Endodermal cell (in vitro differentiated cells): ENCODE data around the gene DNHD1. TPM values are rescaled to one million over a fixed set of nuclear protein-coding genes. Genes with fewer than 3 reads are reported as not detected.

Experiments
- DNase-seq: peaks from one replicate; pipeline ENCODE4 v3.0.0-alpha.2; 2017
- H3K27ac ChIP-seq: 2 replicates; pipeline ENCODE4 v1.5.1; 2013; ENCODE audit warnings: mild to moderate bottlenecking, low read depth, low read length, moderate library complexity
- H3K27me3 ChIP-seq: 2 replicates; pipeline ENCODE4 v1.6.1; 2013; ENCODE audit warnings: mild to moderate bottlenecking, low read length, moderate library complexity; ENCODE audit not compliant: insufficient read depth, control insufficient read depth, poor library complexity, severe bottlenecking
- H3K36me3 ChIP-seq: 2 replicates; pipeline ENCODE4 v1.7.0; 2013; ENCODE audit warnings: mild to moderate bottlenecking, low read length, moderate library complexity; ENCODE audit not compliant: control insufficient read depth, insufficient read depth
- H3K4me1 ChIP-seq: one replicate; pipeline ENCODE4 v1.7.0; 2013; ENCODE audit warnings: low read length; ENCODE audit not compliant: control insufficient read depth, insufficient read depth
- H3K4me3 ChIP-seq: 2 replicates; pipeline ENCODE4 v1.5.1; 2013; ENCODE audit warnings: mild to moderate bottlenecking, low read length, moderate library complexity
- H3K9ac ChIP-seq: 2 replicates; pipeline ENCODE4 v1.6.1; 2013; ENCODE audit warnings: mild to moderate bottlenecking, low read length, moderate library complexity; ENCODE audit not compliant: poor library complexity, severe bottlenecking; ENCODE audit errors: extremely low read depth
- H3K9me3 ChIP-seq: 2 replicates; pipeline ENCODE4 v1.6.1; 2013; ENCODE audit warnings: mild to moderate bottlenecking, low read length, moderate library complexity; ENCODE audit not compliant: control insufficient read depth
- H3K27ac Mint-ChIP-seq: 2 replicates; pipeline ENCODE4 v1.8.0; 2020; ENCODE audit warnings: mixed read lengths
- H3K27me3 Mint-ChIP-seq: 2 replicates; pipeline ENCODE4 v1.8.0; 2021; ENCODE audit warnings: mild to moderate bottlenecking, mixed read lengths; ENCODE audit not compliant: insufficient read depth
- H3K36me3 Mint-ChIP-seq: 2 replicates; pipeline ENCODE4 v1.8.0; 2020; ENCODE audit warnings: low read depth, mixed read lengths
- H3K4me1 Mint-ChIP-seq: 2 replicates; pipeline ENCODE4 v1.8.0; 2020; ENCODE audit warnings: mixed read lengths
- H3K4me3 Mint-ChIP-seq: 2 replicates; pipeline ENCODE4 v1.8.0; 2020; ENCODE audit warnings: mild to moderate bottlenecking, moderate library complexity, mixed read lengths
- H3K9me3 Mint-ChIP-seq: 2 replicates; pipeline ENCODE4 v1.8.0; 2020; ENCODE audit warnings: mild to moderate bottlenecking, mixed read lengths
- WGBS, 2 experiments: methylation state at CpG; one replicate each; pipeline versions ENCODE4 v1.1.5 to v1.1.7; 2013; ENCODE audit warnings: missing lambda C conversion rate in 2 of 2, mixed read lengths in 1 of 2; ENCODE audit not compliant: insufficient coverage in 1 of 2, insufficient read length in 1 of 2; 5-methylcytosine and 5-hydroxymethylcytosine counted together
- total RNA-seq, 2 donors: library from RNA; stranded (reverse); fragmentation: NEBNext Ultra II Directional in 1 of 2; extraction: Animal tissue kit (Norgen Biotek cat#: 25700) in 1 of 2; gene quantifications; 2 replicates in 1 of 2; 3 replicates in 1 of 2; pipeline ENCODE4 v1.2.1, GENCODE V29; 2021
- TF ChIP-seq, protein P1 (sequence below): fragments of 200-600 bp; sonication (generic); conservative IDR thresholded peaks from 2 replicates; pipeline ENCODE4 v1.5.0; 2021; ENCODE audit warnings: antibody characterized with exemption, mild to moderate bottlenecking

DNHD1 gene
- total RNA-seq, 2 donors from 2014 or later, result 11.0 to 12.2 TPM

DNA sequence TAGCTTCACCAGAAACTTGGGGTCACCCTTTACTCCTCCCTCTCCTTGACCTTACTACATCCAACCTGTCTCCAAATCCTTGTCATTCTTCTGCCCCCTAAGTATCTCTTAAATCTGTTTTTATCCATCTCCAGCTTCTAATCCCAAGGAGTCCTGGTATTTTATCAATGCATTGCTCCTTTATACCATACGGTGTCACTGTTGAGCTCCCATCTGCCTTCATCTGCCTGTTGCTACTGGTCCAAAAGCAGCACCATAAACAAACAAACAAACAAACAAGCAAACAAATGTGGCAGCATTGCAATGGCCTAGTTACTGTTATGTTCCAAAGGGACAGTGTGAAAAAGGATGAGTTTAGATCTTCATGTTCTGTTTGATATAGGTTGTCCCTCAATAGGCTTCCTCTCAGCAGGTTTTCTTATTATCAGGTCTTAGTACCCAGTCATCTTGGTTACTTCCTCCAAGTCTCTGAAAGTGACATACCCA is 34.2 kb downstream of the DNHD1 start:
- Mint-ChIP-seq H3K4me1 (no peaks in the 10 kb centered on the region), H3K27me3 (no peaks in the 10 kb centered on the region), H3K4me3 (no peak overlapping the region), H3K27ac (no peak overlapping the region), H3K9me3 (no peaks in the 10 kb centered on the region), H3K36me3 (no peaks in the 10 kb centered on the region)
- no peaks in the 10 kb centered on the region for H3K27me3 ChIP-seq
- no peak overlapping the region for H3K4me3 ChIP-seq
- no peaks in the 10 kb centered on the region for H3K9me3 ChIP-seq
- WGBS, 2 experiments, result 0% methylated on average over 1 of the region's 1 CpG; no CpG with 5 or more reads in 1 of the 2 experiments
- H3K36me3 ChIP-seq, result no peaks in the 10 kb centered on the region
- no peaks in the 10 kb centered on the region for H3K4me1 ChIP-seq
- peak; percentile 71 for DNase-seq
- H3K9ac ChIP-seq, result no peak overlapping the region
- no peak overlapping the region for H3K27ac ChIP-seq
- TF ChIP-seq, protein P1, sequence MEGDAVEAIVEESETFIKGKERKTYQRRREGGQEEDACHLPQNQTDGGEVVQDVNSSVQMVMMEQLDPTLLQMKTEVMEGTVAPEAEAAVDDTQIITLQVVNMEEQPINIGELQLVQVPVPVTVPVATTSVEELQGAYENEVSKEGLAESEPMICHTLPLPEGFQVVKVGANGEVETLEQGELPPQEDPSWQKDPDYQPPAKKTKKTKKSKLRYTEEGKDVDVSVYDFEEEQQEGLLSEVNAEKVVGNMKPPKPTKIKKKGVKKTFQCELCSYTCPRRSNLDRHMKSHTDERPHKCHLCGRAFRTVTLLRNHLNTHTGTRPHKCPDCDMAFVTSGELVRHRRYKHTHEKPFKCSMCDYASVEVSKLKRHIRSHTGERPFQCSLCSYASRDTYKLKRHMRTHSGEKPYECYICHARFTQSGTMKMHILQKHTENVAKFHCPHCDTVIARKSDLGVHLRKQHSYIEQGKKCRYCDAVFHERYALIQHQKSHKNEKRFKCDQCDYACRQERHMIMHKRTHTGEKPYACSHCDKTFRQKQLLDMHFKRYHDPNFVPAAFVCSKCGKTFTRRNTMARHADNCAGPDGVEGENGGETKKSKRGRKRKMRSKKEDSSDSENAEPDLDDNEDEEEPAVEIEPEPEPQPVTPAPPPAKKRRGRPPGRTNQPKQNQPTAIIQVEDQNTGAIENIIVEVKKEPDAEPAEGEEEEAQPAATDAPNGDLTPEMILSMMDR, result peak; percentile 87

GRCh38 chr11:6538456-6538855 is 41.4 kb downstream of the DNHD1 start:
- no peaks in the 10 kb centered on the region for H3K27me3 ChIP-seq
- H3K4me3 ChIP-seq, result no peak overlapping the region
- WGBS, 2 experiments, result 76 to 77% methylated on average over 5 to 8 of the region's 8 CpGs
- TF ChIP-seq, protein P1, result no peak
- Mint-ChIP-seq H3K36me3 (no peaks in the 10 kb centered on the region), H3K4me1 (peaks cover 8% of the 10 kb centered on the region), H3K4me3 (no peak overlapping the region), H3K27ac (no peak overlapping the region), H3K9me3 (no peaks in the 10 kb centered on the region), H3K27me3 (no peaks in the 10 kb centered on the region)
- H3K4me1 ChIP-seq, result no peaks in the 10 kb centered on the region
- no peak for DNase-seq
- no peaks in the 10 kb centered on the region for H3K36me3 ChIP-seq
- H3K9me3 ChIP-seq, result no peaks in the 10 kb centered on the region
- H3K9ac ChIP-seq, result no peak overlapping the region
- no peak overlapping the region for H3K27ac ChIP-seq

GRCh38 chr11:6538945-6539344 is 41.9 kb downstream of the DNHD1 start:
- TF ChIP-seq, protein P1, result no peak
- Mint-ChIP-seq H3K27me3 (no peaks in the 10 kb centered on the region), H3K4me1 (peaks cover 8% of the 10 kb centered on the region), H3K27ac (no peak overlapping the region), H3K4me3 (no peak overlapping the region), H3K36me3 (no peaks in the 10 kb centered on the region), H3K9me3 (no peaks in the 10 kb centered on the region)
- Histone ChIP-seq H3K9ac (no peak overlapping the region), H3K27me3 (no peaks in the 10 kb centered on the region), H3K36me3 (no peaks in the 10 kb centered on the region), H3K4me3 (no peak overlapping the region), H3K9me3 (no peaks in the 10 kb centered on the region), H3K27ac (no peak overlapping the region), H3K4me1 (no peaks in the 10 kb centered on the region)
- no peak for DNase-seq
- 95% methylated on average over 3 of the region's 3 CpGs; no CpG with 5 or more reads in 1 of the 2 experiments for WGBS, 2 experiments
